Astrocyte of the spinal cord (primary cell): ENCODE data around the gene LRRC58.
"Not testable (repeated sequence)": the region's sequence is repeated elsewhere in the genome, so short reads cannot be mapped to it uniquely, and the experiment has no call there.

Source experiments
- DNase-seq: peaks from one replicate; pipeline ENCODE4 v3.0.0; 2011; ENCODE audit warnings: low read depth, low spot score
- H3K4me3 ChIP-seq: 2 replicates; pipeline ENCODE4 v1.5.1; 2011; ENCODE audit warnings: low read depth, mild to moderate bottlenecking, low read length, moderate library complexity
- in situ Hi-C: cut with HindIII; loops from 2 replicates; pipeline ENCODE4 v1.10.0; 2017; ENCODE audit warnings: low sequenced_read_pairs
- TF ChIP-seq, protein P1 (sequence below): IDR thresholded peaks from 2 replicates; pipeline ENCODE4 v1.5.1; 2012; ENCODE audit warnings: low read depth, mild to moderate bottlenecking, low read length, inconsistent platforms

LRRC58 gene

DNA sequence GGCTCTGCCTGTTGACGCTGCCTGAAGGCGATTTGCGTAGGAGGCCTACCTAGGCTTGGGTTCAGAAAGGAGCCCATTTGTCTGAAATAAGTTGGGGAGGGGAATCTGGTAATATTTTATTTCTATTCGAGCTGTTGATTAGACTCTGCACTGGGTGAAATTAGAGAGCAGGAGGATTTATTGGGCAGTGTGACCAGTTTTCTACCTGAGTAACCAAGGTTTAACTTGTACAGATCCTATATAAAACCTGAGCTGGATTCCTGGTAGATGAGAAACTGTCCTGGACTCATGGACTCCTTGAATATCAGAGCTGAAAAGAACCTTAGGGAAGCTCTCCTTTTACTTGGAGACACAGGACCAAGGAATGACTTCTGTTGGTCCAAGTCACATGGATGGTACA lies 44.5 kb downstream of the LRRC58 start:
- H3K4me3 ChIP-seq: no peak overlapping the region
- in situ Hi-C loops: no loop called here
- TF ChIP-seq, protein P1, sequence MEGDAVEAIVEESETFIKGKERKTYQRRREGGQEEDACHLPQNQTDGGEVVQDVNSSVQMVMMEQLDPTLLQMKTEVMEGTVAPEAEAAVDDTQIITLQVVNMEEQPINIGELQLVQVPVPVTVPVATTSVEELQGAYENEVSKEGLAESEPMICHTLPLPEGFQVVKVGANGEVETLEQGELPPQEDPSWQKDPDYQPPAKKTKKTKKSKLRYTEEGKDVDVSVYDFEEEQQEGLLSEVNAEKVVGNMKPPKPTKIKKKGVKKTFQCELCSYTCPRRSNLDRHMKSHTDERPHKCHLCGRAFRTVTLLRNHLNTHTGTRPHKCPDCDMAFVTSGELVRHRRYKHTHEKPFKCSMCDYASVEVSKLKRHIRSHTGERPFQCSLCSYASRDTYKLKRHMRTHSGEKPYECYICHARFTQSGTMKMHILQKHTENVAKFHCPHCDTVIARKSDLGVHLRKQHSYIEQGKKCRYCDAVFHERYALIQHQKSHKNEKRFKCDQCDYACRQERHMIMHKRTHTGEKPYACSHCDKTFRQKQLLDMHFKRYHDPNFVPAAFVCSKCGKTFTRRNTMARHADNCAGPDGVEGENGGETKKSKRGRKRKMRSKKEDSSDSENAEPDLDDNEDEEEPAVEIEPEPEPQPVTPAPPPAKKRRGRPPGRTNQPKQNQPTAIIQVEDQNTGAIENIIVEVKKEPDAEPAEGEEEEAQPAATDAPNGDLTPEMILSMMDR: no peak
- DNase-seq: no peak

DNA sequence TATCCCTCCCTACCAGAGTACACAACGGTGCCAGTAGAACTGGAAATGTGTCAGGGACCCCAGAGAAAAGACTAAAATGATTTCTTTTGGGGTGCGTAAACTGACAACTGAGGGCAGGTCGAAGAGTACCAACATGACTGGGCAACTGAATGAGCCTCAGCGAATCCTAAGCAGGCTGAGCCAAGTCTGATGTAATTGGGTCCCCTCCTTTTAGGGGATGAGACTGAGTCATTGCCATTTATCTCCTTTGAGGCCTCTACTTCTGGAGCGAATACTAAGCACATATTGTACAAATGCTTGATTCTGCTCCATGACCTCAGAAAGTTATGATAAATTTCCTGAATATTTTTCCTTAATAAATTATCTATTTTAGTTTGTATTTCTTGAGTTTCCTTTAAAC lies 46.8 kb downstream of the LRRC58 start:
- no peak for DNase-seq
- TF ChIP-seq, protein P1: no peak

GRCh38 chr3:120300971-120301370 lies 48.2 kb downstream of the LRRC58 start:
- TF ChIP-seq, protein P1: no peak
- H3K4me3 ChIP-seq: no peak overlapping the region
- in situ Hi-C loops: no loop called here
- DNase-seq: no peak

More for the DNA sequence above, 46.8 kb downstream of the LRRC58 start:
- H3K4me3 ChIP-seq: no peak overlapping the region
- in situ Hi-C loops: no loop called here

- TF ChIP-seq, protein P1: no peak
- no peak overlapping the region for H3K4me3 ChIP-seq
- no peak for DNase-seq
- in situ Hi-C loops: no loop called here
These were observed 49.8 kb downstream of the LRRC58 start for GRCh38 chr3:120299403-120299802.

DNA sequence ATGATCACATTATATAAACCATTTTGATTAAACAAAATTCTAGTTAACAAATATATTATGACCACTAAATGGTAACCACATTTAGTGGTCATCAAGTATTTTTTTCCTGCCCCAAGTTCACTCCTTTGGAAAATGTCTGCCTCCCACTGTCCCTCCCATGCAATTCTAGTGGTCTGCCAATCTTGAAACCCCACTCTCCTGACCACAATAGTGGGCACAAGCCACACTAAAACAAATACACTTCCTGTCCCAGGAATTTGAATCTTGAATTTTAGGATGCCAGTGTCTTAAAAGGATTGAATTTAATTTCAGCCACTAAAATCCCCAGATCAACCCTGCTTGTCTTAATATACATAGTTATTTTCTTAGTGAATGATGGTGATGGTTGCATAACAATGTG lies 50.2 kb downstream of the LRRC58 start:
- H3K4me3 ChIP-seq: no peak overlapping the region
- DNase-seq: no peak
- TF ChIP-seq, protein P1: no peak
- in situ Hi-C loops: no loop called here

GRCh38 chr3:120291552-120291951 lies 57.6 kb downstream of the LRRC58 start:
- in situ Hi-C loops, DNase-seq, H3K4me3 ChIP-seq: not testable (repeated sequence)

DNA sequence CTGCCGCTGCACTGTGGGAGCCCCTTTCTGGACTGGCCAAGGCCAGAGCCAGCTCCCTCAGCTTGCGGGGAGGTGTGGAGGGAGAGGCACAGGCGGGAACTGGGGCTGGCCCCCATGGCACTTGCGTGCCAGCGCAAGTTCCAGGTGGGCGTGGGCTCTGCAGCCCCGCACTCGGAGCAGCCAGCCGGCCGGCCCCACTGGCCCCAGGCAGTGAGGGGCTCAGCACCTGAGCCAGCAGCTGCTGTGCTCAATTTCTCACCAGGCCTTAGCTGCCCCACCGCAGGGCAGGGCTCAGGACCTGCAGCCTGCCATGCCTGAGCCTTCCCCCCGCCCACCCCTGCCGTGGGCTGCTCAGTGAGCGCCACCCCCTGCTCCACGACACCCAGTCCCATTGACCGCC lies 59.5 kb downstream of the LRRC58 start:
- in situ Hi-C loops: no loop called here
- H3K4me3 ChIP-seq: no peak overlapping the region
- DNase-seq: no peak
- TF ChIP-seq, protein P1: no peak
